Fibroblast of lung (primary cell): ENCODE data around the gene PIM3.

Experiments
- EZH2 ChIP-seq: IDR thresholded peaks from 2 replicates; pipeline ENCODE4 v1.5.1; 2012; ENCODE audit warnings: low read length, control low read depth, mild to moderate bottlenecking; ENCODE audit errors: missing control alignments
- TF ChIP-seq, protein P1 (sequence below), 2 donors: IDR thresholded peaks in 1 of 2; conservative IDR thresholded peaks in 1 of 2; 1 replicate in 1 of 2; 2 replicates in 1 of 2; pipeline ENCODE4 v1.5.1; 2011 to 2012; ENCODE audit warnings: low read length in 2 of 2, control low read depth in 1 of 2, inconsistent platforms in 1 of 2, low read depth in 1 of 2, mild to moderate bottlenecking in 1 of 2

DNA sequence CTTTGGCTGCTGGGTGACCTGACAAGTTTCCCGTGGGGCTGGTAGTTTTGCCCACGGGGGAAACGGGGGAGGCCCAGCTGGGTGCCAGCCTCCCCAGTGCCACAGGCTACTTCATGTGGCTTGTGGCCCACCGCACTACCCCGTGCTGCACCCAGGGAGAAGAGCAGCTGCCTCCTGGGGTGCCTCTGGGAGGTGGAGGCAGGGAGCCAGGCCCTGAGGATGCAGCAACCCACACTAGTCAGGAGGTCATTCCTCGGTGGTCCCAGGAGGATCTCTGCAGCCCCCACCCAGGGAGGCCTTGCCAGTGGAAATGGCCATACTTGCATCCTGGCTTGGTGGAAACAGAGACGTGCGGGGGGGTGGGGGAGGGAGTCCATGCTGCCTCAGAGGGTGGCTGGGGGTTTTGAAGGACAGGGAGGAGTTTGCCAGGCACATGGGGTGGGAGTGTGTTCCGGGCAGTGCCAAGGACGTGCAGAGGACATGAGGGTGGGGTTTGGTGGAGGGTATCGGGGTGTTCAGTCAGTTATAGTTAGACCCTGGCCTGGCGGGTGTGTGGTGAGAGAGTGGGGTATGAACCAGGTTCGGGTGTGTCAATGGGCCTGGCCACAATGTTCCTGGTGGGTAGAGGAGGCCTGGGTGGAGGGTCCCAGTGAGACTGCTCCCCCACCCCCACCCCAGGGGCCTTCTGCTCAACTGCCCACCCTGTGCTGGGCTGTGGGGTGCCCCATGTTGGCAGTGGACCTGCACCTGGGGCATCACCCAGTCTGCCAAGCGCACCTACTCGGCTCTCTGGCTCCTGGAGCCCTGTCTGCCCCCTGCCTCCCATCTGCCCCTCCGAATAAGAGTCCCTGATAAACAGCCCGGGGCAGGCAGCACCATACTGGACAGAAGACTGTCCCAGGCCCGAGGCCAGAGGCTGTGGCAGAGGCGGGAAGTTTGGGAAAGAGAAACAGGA, 3.8 kb downstream of the PIM3 start:
- TF ChIP-seq EZH2: no peak
- TF ChIP-seq, protein P1, sequence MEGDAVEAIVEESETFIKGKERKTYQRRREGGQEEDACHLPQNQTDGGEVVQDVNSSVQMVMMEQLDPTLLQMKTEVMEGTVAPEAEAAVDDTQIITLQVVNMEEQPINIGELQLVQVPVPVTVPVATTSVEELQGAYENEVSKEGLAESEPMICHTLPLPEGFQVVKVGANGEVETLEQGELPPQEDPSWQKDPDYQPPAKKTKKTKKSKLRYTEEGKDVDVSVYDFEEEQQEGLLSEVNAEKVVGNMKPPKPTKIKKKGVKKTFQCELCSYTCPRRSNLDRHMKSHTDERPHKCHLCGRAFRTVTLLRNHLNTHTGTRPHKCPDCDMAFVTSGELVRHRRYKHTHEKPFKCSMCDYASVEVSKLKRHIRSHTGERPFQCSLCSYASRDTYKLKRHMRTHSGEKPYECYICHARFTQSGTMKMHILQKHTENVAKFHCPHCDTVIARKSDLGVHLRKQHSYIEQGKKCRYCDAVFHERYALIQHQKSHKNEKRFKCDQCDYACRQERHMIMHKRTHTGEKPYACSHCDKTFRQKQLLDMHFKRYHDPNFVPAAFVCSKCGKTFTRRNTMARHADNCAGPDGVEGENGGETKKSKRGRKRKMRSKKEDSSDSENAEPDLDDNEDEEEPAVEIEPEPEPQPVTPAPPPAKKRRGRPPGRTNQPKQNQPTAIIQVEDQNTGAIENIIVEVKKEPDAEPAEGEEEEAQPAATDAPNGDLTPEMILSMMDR (conservative IDR thresholded peaks at IDR 0.05 in 1 of 2, IDR thresholded peaks at IDR 0.05 in 1 of 2; ENCODE audit: low read depth in 1 of 2, low read length in 2 of 2): no peak
